Measurements from ENCODE around the gene GJC1.

The GJC1 gene

DNA sequence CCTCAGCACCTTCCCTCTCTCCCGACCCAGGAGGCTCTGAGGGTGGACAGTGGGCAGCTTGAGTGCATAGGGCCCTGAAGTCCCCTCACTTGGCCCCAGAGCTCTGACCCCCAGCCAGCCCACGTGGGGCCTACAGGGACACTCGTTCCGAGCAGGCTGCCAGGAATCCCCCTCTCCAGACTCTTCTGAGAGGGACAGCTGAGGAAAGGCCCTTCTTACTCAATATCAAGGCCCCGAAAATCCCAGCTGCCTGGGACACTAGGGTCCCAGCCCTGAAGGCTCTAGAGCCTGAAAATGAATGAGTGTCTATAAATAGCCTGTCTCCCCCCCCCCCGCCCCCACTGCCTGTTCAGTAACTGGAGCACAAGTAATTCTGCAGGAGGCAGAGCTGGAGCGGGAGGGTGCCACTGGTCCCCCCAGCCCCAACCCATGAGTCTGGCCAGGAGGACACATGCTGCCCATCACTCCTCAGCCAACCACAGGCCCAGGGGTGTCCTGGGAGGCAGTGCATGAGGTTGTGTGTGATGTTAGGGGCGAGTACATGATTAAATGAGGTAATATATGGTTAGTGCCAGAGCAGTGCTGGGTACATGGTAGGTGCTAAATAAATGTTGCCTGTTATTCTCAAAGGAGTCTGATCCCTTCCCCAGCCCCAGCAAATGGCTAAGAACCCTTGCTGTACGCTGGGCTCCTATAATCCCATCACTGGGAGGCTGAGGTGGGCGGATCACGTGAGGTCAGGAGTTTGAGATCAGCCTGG is 59.7 kb downstream of the GJC1 start:
- H3K36me3 ChIP-seq (ENCODE audit: control insufficient read depth, insufficient read depth, low read length), result no peaks in the 10 kb centered on the region
- H3K4me3 ChIP-seq (ENCODE audit: insufficient read depth, low read depth, low read length, poor library complexity, severe bottlenecking), result no peak overlapping the region
- H3K27ac ChIP-seq (ENCODE audit: insufficient read depth, low read length, poor library complexity, severe bottlenecking), result no peak overlapping the region
- no peaks in the 10 kb centered on the region for H3K27me3 ChIP-seq (replicated peaks; ENCODE audit: control insufficient read depth, insufficient read depth, low read length, poor library complexity, severe bottlenecking)
- DNase-seq, result no peak
- no peaks in the 10 kb centered on the region for H3K4me1 ChIP-seq (ENCODE audit: control insufficient read depth, insufficient read depth, low read length, poor library complexity, severe bottlenecking)
- H3K9me3 ChIP-seq (ENCODE audit: control insufficient read depth, low read length), result no peaks in the 10 kb centered on the region

- no peaks in the 10 kb centered on the region for H3K9me3 ChIP-seq (ENCODE audit: control insufficient read depth, low read length)
- H3K36me3 ChIP-seq (ENCODE audit: control insufficient read depth, insufficient read depth, low read length), result no peaks in the 10 kb centered on the region
- H3K27me3 ChIP-seq (replicated peaks; ENCODE audit: control insufficient read depth, insufficient read depth, low read length, poor library complexity, severe bottlenecking), result no peaks in the 10 kb centered on the region
- H3K27ac ChIP-seq (ENCODE audit: insufficient read depth, low read length, poor library complexity, severe bottlenecking), result no peak overlapping the region
- H3K4me1 ChIP-seq (ENCODE audit: control insufficient read depth, insufficient read depth, low read length, poor library complexity, severe bottlenecking), result no peaks in the 10 kb centered on the region
- H3K4me3 ChIP-seq (ENCODE audit: insufficient read depth, low read depth, low read length, poor library complexity, severe bottlenecking), result no peak overlapping the region
- DNase-seq, result no peak
Observed at GRCh38 chr17:44769647-44770084, 60.4 kb downstream of the GJC1 start.

- DNase-seq, result no peak
- no peaks in the 10 kb centered on the region for H3K36me3 ChIP-seq (ENCODE audit: control insufficient read depth, insufficient read depth, low read length)
- H3K27me3 ChIP-seq (replicated peaks; ENCODE audit: control insufficient read depth, insufficient read depth, low read length, poor library complexity, severe bottlenecking), result no peaks in the 10 kb centered on the region
- H3K4me1 ChIP-seq (ENCODE audit: control insufficient read depth, insufficient read depth, low read length, poor library complexity, severe bottlenecking), result no peaks in the 10 kb centered on the region
- no peak overlapping the region for H3K27ac ChIP-seq (ENCODE audit: insufficient read depth, low read length, poor library complexity, severe bottlenecking)
- no peaks in the 10 kb centered on the region for H3K9me3 ChIP-seq (ENCODE audit: control insufficient read depth, low read length)
- H3K4me3 ChIP-seq (ENCODE audit: insufficient read depth, low read depth, low read length, poor library complexity, severe bottlenecking), result no peak overlapping the region
Observed at GRCh38 chr17:44769230-44769629, 60.9 kb downstream of the GJC1 start.

- Histone ChIP-seq H3K27ac (ENCODE audit: insufficient read depth, low read length, poor library complexity, severe bottlenecking) (no peak overlapping the region), H3K4me1 (ENCODE audit: control insufficient read depth, insufficient read depth, low read length, poor library complexity, severe bottlenecking) (no peaks in the 10 kb centered on the region), H3K9me3 (ENCODE audit: control insufficient read depth, low read length) (no peaks in the 10 kb centered on the region), H3K27me3 (replicated peaks; ENCODE audit: control insufficient read depth, insufficient read depth, low read length, poor library complexity, severe bottlenecking) (no peaks in the 10 kb centered on the region), H3K4me3 (ENCODE audit: insufficient read depth, low read depth, low read length, poor library complexity, severe bottlenecking) (no peak overlapping the region), H3K36me3 (ENCODE audit: control insufficient read depth, insufficient read depth, low read length) (no peaks in the 10 kb centered on the region)
- DNase-seq, result no peak
Observed at GRCh38 chr17:44768505-44769142, 61.5 kb downstream of the GJC1 start.

DNA sequence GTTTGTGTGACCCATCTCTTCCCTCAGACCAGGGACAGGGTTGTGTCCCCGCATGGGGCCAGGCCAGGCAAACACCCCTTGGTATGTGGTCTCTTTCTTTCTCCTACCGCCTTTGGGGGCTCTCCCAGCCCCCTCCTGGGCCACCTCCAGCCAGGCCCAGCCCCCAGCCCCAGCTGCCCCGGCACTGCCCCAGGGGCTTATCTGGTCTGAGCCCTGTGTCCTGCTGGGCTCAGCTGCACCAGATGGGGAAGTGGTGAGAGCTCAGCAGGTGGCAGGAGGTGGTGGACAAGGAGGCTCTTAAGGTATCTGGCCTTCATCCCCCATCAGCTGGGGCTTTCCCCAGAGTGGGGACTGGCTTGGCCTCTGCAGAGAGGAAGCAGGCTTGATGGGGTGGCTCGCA is 62.6 kb downstream of the GJC1 start:
- no peaks in the 10 kb centered on the region for H3K36me3 ChIP-seq (ENCODE audit: control insufficient read depth, insufficient read depth, low read length)
- H3K9me3 ChIP-seq (ENCODE audit: control insufficient read depth, low read length), result no peaks in the 10 kb centered on the region
- H3K4me3 ChIP-seq (ENCODE audit: insufficient read depth, low read depth, low read length, poor library complexity, severe bottlenecking), result no peak overlapping the region
- no peak for DNase-seq
- no peaks in the 10 kb centered on the region for H3K27me3 ChIP-seq (replicated peaks; ENCODE audit: control insufficient read depth, insufficient read depth, low read length, poor library complexity, severe bottlenecking)
- H3K27ac ChIP-seq (ENCODE audit: insufficient read depth, low read length, poor library complexity, severe bottlenecking), result no peak overlapping the region
- no peaks in the 10 kb centered on the region for H3K4me1 ChIP-seq (ENCODE audit: control insufficient read depth, insufficient read depth, low read length, poor library complexity, severe bottlenecking)

DNA sequence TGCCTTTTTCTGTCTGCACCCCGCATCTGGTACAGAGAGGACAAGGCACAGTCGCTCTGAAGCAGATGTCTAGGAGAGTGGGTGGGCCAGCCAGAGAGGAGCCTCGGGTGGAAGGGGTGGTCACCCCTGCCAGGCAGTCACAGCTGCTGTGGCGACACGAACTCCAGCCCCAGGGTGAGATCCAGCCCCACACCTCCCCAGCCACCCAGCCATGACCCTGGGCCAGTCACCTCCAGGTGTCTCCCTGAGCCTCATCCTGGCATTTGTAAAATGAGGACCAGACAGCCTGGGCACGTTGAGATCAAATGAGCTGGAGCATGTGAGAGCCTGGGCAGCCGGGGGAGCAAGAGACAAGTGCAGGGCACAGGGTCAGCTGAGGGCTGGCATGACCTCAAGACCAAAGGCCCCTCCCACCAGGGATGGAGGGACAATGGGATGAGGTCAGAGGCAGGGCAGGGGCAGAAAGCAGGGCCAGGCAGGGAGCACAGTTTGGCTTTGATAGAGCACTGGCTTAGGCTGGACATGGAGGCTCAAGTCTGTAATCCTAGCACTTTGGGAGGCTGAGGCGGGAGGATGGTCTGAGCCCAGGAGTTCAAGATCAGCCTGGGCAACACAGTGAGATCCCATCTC is 63.6 kb downstream of the GJC1 start:
- Histone ChIP-seq H3K27me3 (replicated peaks; ENCODE audit: control insufficient read depth, insufficient read depth, low read length, poor library complexity, severe bottlenecking) (no peaks in the 10 kb centered on the region), H3K36me3 (ENCODE audit: control insufficient read depth, insufficient read depth, low read length) (no peaks in the 10 kb centered on the region), H3K9me3 (ENCODE audit: control insufficient read depth, low read length) (no peaks in the 10 kb centered on the region), H3K4me1 (ENCODE audit: control insufficient read depth, insufficient read depth, low read length, poor library complexity, severe bottlenecking) (no peaks in the 10 kb centered on the region), H3K27ac (ENCODE audit: insufficient read depth, low read length, poor library complexity, severe bottlenecking) (no peak overlapping the region), H3K4me3 (ENCODE audit: insufficient read depth, low read depth, low read length, poor library complexity, severe bottlenecking) (no peak overlapping the region)
- DNase-seq, result no peak

- Histone ChIP-seq H3K36me3 (ENCODE audit: control insufficient read depth, insufficient read depth, low read length) (no peaks in the 10 kb centered on the region), H3K9me3 (ENCODE audit: control insufficient read depth, low read length) (no peaks in the 10 kb centered on the region), H3K4me3 (ENCODE audit: insufficient read depth, low read depth, low read length, poor library complexity, severe bottlenecking) (no peak overlapping the region), H3K4me1 (ENCODE audit: control insufficient read depth, insufficient read depth, low read length, poor library complexity, severe bottlenecking) (no peaks in the 10 kb centered on the region), H3K27me3 (replicated peaks; ENCODE audit: control insufficient read depth, insufficient read depth, low read length, poor library complexity, severe bottlenecking) (no peaks in the 10 kb centered on the region), H3K27ac (ENCODE audit: insufficient read depth, low read length, poor library complexity, severe bottlenecking) (no peak overlapping the region)
- no peak for DNase-seq
Observed at GRCh38 chr17:44765965-44766364, 64.1 kb downstream of the GJC1 start.

DNA sequence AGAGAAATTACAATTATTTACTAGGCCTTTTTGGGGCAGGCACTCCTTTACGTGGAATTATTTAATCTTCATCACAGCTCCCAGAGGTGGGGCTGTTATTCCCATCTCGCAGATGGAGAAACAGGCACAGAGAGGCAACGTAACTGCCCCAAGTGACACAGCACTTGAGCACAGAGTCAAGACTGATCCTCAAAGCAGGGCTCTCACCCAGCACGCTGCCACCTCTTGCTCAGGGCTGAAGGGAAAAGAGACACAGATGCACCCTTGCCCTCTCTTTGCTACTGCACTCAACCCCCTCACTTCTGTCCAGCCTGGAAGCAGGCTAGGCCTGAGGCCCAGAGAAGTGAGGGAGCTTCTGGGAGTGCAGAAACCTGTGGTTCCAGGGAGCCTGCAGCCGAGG is 66.9 kb downstream of the GJC1 start:
- DNase-seq, result no peak
- Histone ChIP-seq H3K36me3 (ENCODE audit: control insufficient read depth, insufficient read depth, low read length) (no peaks in the 10 kb centered on the region), H3K27me3 (replicated peaks; ENCODE audit: control insufficient read depth, insufficient read depth, low read length, poor library complexity, severe bottlenecking) (peaks cover 23% of the 10 kb centered on the region), H3K4me1 (ENCODE audit: control insufficient read depth, insufficient read depth, low read length, poor library complexity, severe bottlenecking) (peaks cover 10% of the 10 kb centered on the region), H3K27ac (ENCODE audit: insufficient read depth, low read length, poor library complexity, severe bottlenecking) (no peak overlapping the region), H3K4me3 (ENCODE audit: insufficient read depth, low read depth, low read length, poor library complexity, severe bottlenecking) (no peak overlapping the region), H3K9me3 (ENCODE audit: control insufficient read depth, low read length) (no peaks in the 10 kb centered on the region)

GRCh38 chr17:44761932-44762810 is 67.9 kb downstream of the GJC1 start:
- DNase-seq, result no peak
- Histone ChIP-seq H3K36me3 (ENCODE audit: control insufficient read depth, insufficient read depth, low read length) (no peaks in the 10 kb centered on the region), H3K27me3 (replicated peaks; ENCODE audit: control insufficient read depth, insufficient read depth, low read length, poor library complexity, severe bottlenecking) (peaks cover 24% of the 10 kb centered on the region), H3K9me3 (ENCODE audit: control insufficient read depth, low read length) (no peaks in the 10 kb centered on the region), H3K27ac (ENCODE audit: insufficient read depth, low read length, poor library complexity, severe bottlenecking) (no peak overlapping the region), H3K4me1 (ENCODE audit: control insufficient read depth, insufficient read depth, low read length, poor library complexity, severe bottlenecking) (peaks cover 10% of the 10 kb centered on the region), H3K4me3 (ENCODE audit: insufficient read depth, low read depth, low read length, poor library complexity, severe bottlenecking) (no peak overlapping the region)

Measured in effector memory CD4-positive, alpha-beta T cell (primary cell).